H1 (cell line): ENCODE measurements around the gene ADAD2. TPM values are rescaled to one million over a fixed set of nuclear protein-coding genes. Genes with fewer than 3 reads are reported as not detected.
A peak's percentile ranks its signal among the peaks of the same experiment; 100 is the strongest.

ENCODE experiments used
- CTCF ChIA-PET: fragments of 300-600 bp; sonication (Branson Sonifier 250); formaldehyde crosslinking; loops from one replicate; lab custom pipeline; 2021; ENCODE audit not compliant: partially characterized antibody; lab: Charles Lee
- POLR2A ChIA-PET: fragments of 300-600 bp; sonication (Branson Sonifier 250); formaldehyde crosslinking; loops from one replicate; lab custom pipeline; 2021; ENCODE audit warnings: inconsistent platforms; ENCODE audit not compliant: partially characterized antibody; lab: Charles Lee
- DNase-seq, 2 experiments: peaks; one replicate each; pipeline versions ENCODE4 v3.0.0 to v3.0.0-alpha.2; 2010 to 2022; ENCODE audit warnings: low spot score in 2 of 2, low read depth in 1 of 2, mixed read lengths in 1 of 2
- FAIRE-seq: peaks from 2 replicates; lab custom pipeline; 2011; peaks lifted over from hg19 to GRCh38; lab: Jason Lieb, UNC
- H2AFZ ChIP-seq: 2 replicates; pipeline ENCODE4 v1.8.1; 2012; ENCODE audit warnings: low read length, inconsistent platforms
- H2AK5ac ChIP-seq: 2 replicates; pipeline ENCODE4 v1.6.1; 2013; ENCODE audit warnings: low read depth, low read length
- H2BK120ac ChIP-seq: replicated peaks from 2 replicates; pipeline ENCODE3; 2013; ENCODE audit warnings: low read depth, low read length, inconsistent platforms
- H2BK12ac ChIP-seq: 2 replicates; pipeline ENCODE4 v1.6.1; 2013; ENCODE audit warnings: low read depth, low read length
- H2BK15ac ChIP-seq: 2 replicates; pipeline ENCODE4 v1.6.1; 2013; ENCODE audit warnings: low read length
- H2BK20ac ChIP-seq: 2 replicates; pipeline ENCODE4 v1.6.1; 2013; ENCODE audit warnings: low read length
- H2BK5ac ChIP-seq: 2 replicates; pipeline ENCODE4 v1.6.1; 2013; ENCODE audit warnings: low read depth, low read length
- H3K14ac ChIP-seq: 2 replicates; pipeline ENCODE4 v1.6.1; 2013; ENCODE audit warnings: inconsistent platforms; ENCODE audit not compliant: insufficient read length
- H3K18ac ChIP-seq: 2 replicates; pipeline ENCODE4 v1.6.1; 2013; ENCODE audit warnings: low read length; ENCODE audit errors: extremely low read depth
- H3K23ac ChIP-seq: 2 replicates; pipeline ENCODE4 v1.6.1; 2013; ENCODE audit warnings: inconsistent platforms; ENCODE audit not compliant: insufficient read length
- H3K23me2 ChIP-seq: 2 replicates; pipeline ENCODE4 v1.6.1; 2013; ENCODE audit warnings: low read depth, low read length
- H3K27ac ChIP-seq: 2 replicates; pipeline ENCODE4 v1.6.1; 2011; ENCODE audit warnings: low read depth, low read length, inconsistent platforms
- H3K27me3 ChIP-seq, 4 experiments: replicated peaks in 1 of 4; 1 replicate in 1 of 4; 2 replicates in 3 of 4; pipeline versions ENCODE4 v1.6.1 to v1.8.1; 2011 to 2013; ENCODE audit warnings: low read length in 3 of 4, mild to moderate bottlenecking in 3 of 4, inconsistent platforms in 2 of 4, mixed read lengths in 2 of 4, moderate library complexity in 1 of 4; ENCODE audit not compliant: control insufficient read depth in 3 of 4, insufficient read depth in 3 of 4; ENCODE audit errors: extremely low read depth in 1 of 4
- H3K36me3 ChIP-seq, 4 experiments: 2 replicates each; pipeline versions ENCODE4 v1.6.1 to v1.8.1; 2011 to 2013; ENCODE audit warnings: mild to moderate bottlenecking in 4 of 4, low read length in 3 of 4, moderate library complexity in 2 of 4, control low read depth in 1 of 4, inconsistent platforms in 1 of 4; ENCODE audit not compliant: insufficient read depth in 4 of 4, control insufficient read depth in 2 of 4
- H3K4ac ChIP-seq: replicated peaks from 2 replicates; pipeline ENCODE3; 2013; ENCODE audit warnings: low read length, low read depth, mixed read lengths, inconsistent platforms; ENCODE audit not compliant: insufficient read length
- H3K4me1 ChIP-seq, 4 experiments: replicated peaks in 1 of 4; 1 replicate in 1 of 4; 2 replicates in 3 of 4; pipeline versions ENCODE4 v1.6.1 to v1.8.1; 2011 to 2013; ENCODE audit warnings: low read length in 3 of 4, inconsistent platforms in 2 of 4, mixed read lengths in 1 of 4; ENCODE audit not compliant: insufficient read depth in 4 of 4, control insufficient read depth in 3 of 4
- H3K4me2 ChIP-seq, 2 experiments: 2 replicates each; pipeline versions ENCODE4 v1.6.1 to v1.8.1; 2011 to 2013; ENCODE audit warnings: low read depth in 2 of 2, low read length in 2 of 2, control low read depth in 1 of 2, inconsistent platforms in 1 of 2, mild to moderate bottlenecking in 1 of 2; ENCODE audit not compliant: insufficient read depth in 1 of 2
- H3K4me3 ChIP-seq, 4 experiments: fragments of 200-600, 300-600 bp in 1 of 4; sonication (generic), shearing (Covaris generic), sonication (Bioruptor Twin) in 1 of 4; 2 replicates each; pipeline versions ENCODE4 v1.5.1 to v1.8.1; 2011 to 2016; ENCODE audit warnings: low read length in 4 of 4, low read depth in 3 of 4, control low read depth in 2 of 4, inconsistent platforms in 2 of 4, mild to moderate bottlenecking in 2 of 4, mixed read lengths in 1 of 4, moderate library complexity in 1 of 4; ENCODE audit not compliant: insufficient read depth in 2 of 4; ENCODE audit errors: extremely low read depth in 1 of 4
- H3K56ac ChIP-seq: replicated peaks from 2 replicates; pipeline ENCODE3; 2013; ENCODE audit warnings: low read depth, mild to moderate bottlenecking, mixed read lengths, low read length, inconsistent platforms; ENCODE audit not compliant: insufficient read length
- H3K79me1 ChIP-seq: 2 replicates; pipeline ENCODE4 v1.6.1; 2013; ENCODE audit warnings: low read depth, low read length, control low read depth
- H3K79me2 ChIP-seq, 2 experiments: 2 replicates each; pipeline versions ENCODE4 v1.6.1 to v1.8.1; 2012 to 2013; ENCODE audit warnings: low read length in 2 of 2, mild to moderate bottlenecking in 2 of 2, inconsistent platforms in 1 of 2; ENCODE audit not compliant: insufficient read depth in 2 of 2, control insufficient read depth in 1 of 2
- H3K9ac ChIP-seq, 4 experiments: replicated peaks in 1 of 4; 1 replicate in 1 of 4; 2 replicates in 3 of 4; pipeline versions ENCODE4 v1.6.1 to v1.8.1; 2011 to 2013; ENCODE audit warnings: low read depth in 3 of 4, low read length in 3 of 4, control low read depth in 2 of 4, mild to moderate bottlenecking in 2 of 4, moderate library complexity in 2 of 4, inconsistent platforms in 1 of 4; ENCODE audit errors: extremely low read depth in 1 of 4
- H3K9me3 ChIP-seq, 2 experiments: 2 replicates each; pipeline versions ENCODE4 v1.6.1 to v1.8.1; 2012 to 2013; ENCODE audit warnings: mild to moderate bottlenecking in 2 of 2, moderate library complexity in 2 of 2, control low read depth in 1 of 2, inconsistent platforms in 1 of 2, low read depth in 1 of 2, low read length in 1 of 2, mixed read lengths in 1 of 2; ENCODE audit not compliant: insufficient read depth in 2 of 2
- H4K20me1 ChIP-seq, 2 experiments: replicated peaks in 1 of 2; 2 replicates each; pipeline versions ENCODE3 to v1.8.1; 2011 to 2013; ENCODE audit warnings: inconsistent platforms in 2 of 2, low read length in 2 of 2, mild to moderate bottlenecking in 1 of 2; ENCODE audit not compliant: insufficient read depth in 2 of 2, control insufficient read depth in 1 of 2
- H4K5ac ChIP-seq: 2 replicates; pipeline ENCODE4 v1.6.1; 2013; ENCODE audit warnings: low read length, low read depth, mixed read lengths, inconsistent platforms; ENCODE audit not compliant: insufficient read length
- H4K8ac ChIP-seq: 2 replicates; pipeline ENCODE4 v1.8.0; 2013; ENCODE audit warnings: mild to moderate bottlenecking, moderate library complexity, low read length, inconsistent platforms; ENCODE audit not compliant: insufficient read depth; ENCODE audit errors: extremely low read depth
- H4K91ac ChIP-seq: replicated peaks from 2 replicates; pipeline ENCODE3; 2013; ENCODE audit warnings: low read length, mixed read lengths, inconsistent platforms; ENCODE audit not compliant: insufficient read length
- CHD2 ChIP-seq: IDR thresholded peaks from 2 replicates; pipeline ENCODE4 v1.6.1; 2012; ENCODE audit warnings: low read length, improper control_type of control experiment
- SIRT6 ChIP-seq: IDR thresholded peaks from one replicate; pipeline ENCODE4 v1.7.1; 2012; ENCODE audit warnings: low read length, inconsistent platforms
- YY1 ChIP-seq: IDR thresholded peaks from 2 replicates; pipeline ENCODE4 v1.6.1; 2011; ENCODE audit warnings: low read depth, mild to moderate bottlenecking, low read length
- WGBS, 2 experiments: shearing (Covaris generic) in 1 of 2; methylation state at CpG; one replicate each; pipeline versions ENCODE4 v1.1.6 to v1.1.7; 2013 to 2015; ENCODE audit warnings: low lambda C conversion rate in 2 of 2, mixed read lengths in 2 of 2, inconsistent platforms in 1 of 2, low coverage in 1 of 2, missing lambda C conversion rate in 1 of 2; ENCODE audit not compliant: insufficient replicate concordance in 2 of 2, insufficient coverage in 1 of 2, insufficient read length in 1 of 2; ENCODE audit errors: extremely low coverage in 1 of 2, missing lambda C conversion rate in 1 of 2; 5-methylcytosine and 5-hydroxymethylcytosine counted together
- polyA plus RNA-seq, 7 experiments: library from polyadenylated mRNA; depleted of rRNA in 3 of 7; stranded (reverse) in 5 of 7; unstranded in 2 of 7; fragments of >200 nt in 5 of 7; fragments of 200-250 nt in 2 of 7; gene quantifications; 1 replicate in 5 of 7; 2 replicates in 1 of 7; 4 replicates in 1 of 7; pipeline versions ENCODE4 v1.2.1 to v1.2.3, GENCODE V29; 2011 to 2013; ENCODE audit warnings: missing spikeins in 2 of 7, mixed read lengths in 2 of 7
- total RNA-seq: library from RNA; stranded (reverse); fragmentation: NEBNext Ultra II Directional; extraction: Animal tissue kit (Norgen Biotek cat#: 25700); gene quantifications from 2 replicates; pipeline ENCODE4 v1.2.1, GENCODE V29; 2021

Gene ADAD2
- total and polyA plus RNA-seq, 2 of the 8 experiments (the other 6 are each of a cell fraction or from before 2014, with no cell fraction given) = 1.2 to 1.3 TPM

- peaks cover 0 to 1% (median 0%) of the 10 kb centered on the region in 4 experiments; a peak in 3 of 7 replicates for H3K4me1 ChIP-seq
- TF ChIP-seq CHD2 = no peak
- no peak for TF ChIP-seq YY1
- no peak for TF ChIP-seq SIRT6
- H3K79me1 ChIP-seq = no peaks in the 10 kb centered on the region
- H3K9me3 ChIP-seq = no peaks in the 10 kb centered on the region; a peak in 1 of 4 replicates
- H3K4me2 ChIP-seq = no peak overlapping the region
- H2AFZ ChIP-seq = no peak overlapping the region
- no peak overlapping the region for H3K27ac ChIP-seq
- no peak overlapping the region for H3K4ac ChIP-seq
- no peaks in the 10 kb centered on the region for H3K36me3 ChIP-seq
- no peak overlapping the region for H3K4me3 ChIP-seq
- H3K27me3 ChIP-seq = no peaks in the 10 kb centered on the region
- no peak overlapping the region for H3K14ac ChIP-seq
- no peak overlapping the region for H3K9ac ChIP-seq
- peaks cover 0 to under 1% of the 10 kb centered on the region in 2 experiments; a peak in 1 of 4 replicates for H3K79me2 ChIP-seq
- no peak overlapping the region for H2BK5ac ChIP-seq
- H2AK5ac ChIP-seq = no peak overlapping the region
- no peak overlapping the region for H4K91ac ChIP-seq
- no peak overlapping the region for H3K56ac ChIP-seq
- H3K23ac ChIP-seq = no peak overlapping the region
- WGBS, 2 experiments = 99% methylated on average over 12 of the region's 16 CpGs; no CpG with 5 or more reads in 1 of the 2 experiments
- no peak overlapping the region for H2BK12ac ChIP-seq
- no peak for DNase-seq
- ChIA-PET POLR2A (no interaction called here), CTCF (interaction anchor here (0.6 to 1.8 kb wide), 4 partner anchors 13 to 116 kb away, joined by 3 to 5 read pairs (median 4); no protein-coding TSS in a partner anchor)
- no peak overlapping the region for H4K5ac ChIP-seq
- H2BK20ac ChIP-seq = no peak overlapping the region
- FAIRE-seq = no peak
- H2BK120ac ChIP-seq = no peak overlapping the region
- H3K23me2 ChIP-seq = no peaks in the 10 kb centered on the region
- H4K8ac ChIP-seq = peak overlapping the region; percentile 11; the same call in 1 of the 2 replicates
- no peak overlapping the region for H3K18ac ChIP-seq
- H2BK15ac ChIP-seq = no peak overlapping the region
- H4K20me1 ChIP-seq = no peaks in the 10 kb centered on the region
These were observed 509 bp downstream of the ADAD2 start for GRCh38 chr16:84191466-84191865.
